ENCODE measurements around the gene RPL18.

DNA sequence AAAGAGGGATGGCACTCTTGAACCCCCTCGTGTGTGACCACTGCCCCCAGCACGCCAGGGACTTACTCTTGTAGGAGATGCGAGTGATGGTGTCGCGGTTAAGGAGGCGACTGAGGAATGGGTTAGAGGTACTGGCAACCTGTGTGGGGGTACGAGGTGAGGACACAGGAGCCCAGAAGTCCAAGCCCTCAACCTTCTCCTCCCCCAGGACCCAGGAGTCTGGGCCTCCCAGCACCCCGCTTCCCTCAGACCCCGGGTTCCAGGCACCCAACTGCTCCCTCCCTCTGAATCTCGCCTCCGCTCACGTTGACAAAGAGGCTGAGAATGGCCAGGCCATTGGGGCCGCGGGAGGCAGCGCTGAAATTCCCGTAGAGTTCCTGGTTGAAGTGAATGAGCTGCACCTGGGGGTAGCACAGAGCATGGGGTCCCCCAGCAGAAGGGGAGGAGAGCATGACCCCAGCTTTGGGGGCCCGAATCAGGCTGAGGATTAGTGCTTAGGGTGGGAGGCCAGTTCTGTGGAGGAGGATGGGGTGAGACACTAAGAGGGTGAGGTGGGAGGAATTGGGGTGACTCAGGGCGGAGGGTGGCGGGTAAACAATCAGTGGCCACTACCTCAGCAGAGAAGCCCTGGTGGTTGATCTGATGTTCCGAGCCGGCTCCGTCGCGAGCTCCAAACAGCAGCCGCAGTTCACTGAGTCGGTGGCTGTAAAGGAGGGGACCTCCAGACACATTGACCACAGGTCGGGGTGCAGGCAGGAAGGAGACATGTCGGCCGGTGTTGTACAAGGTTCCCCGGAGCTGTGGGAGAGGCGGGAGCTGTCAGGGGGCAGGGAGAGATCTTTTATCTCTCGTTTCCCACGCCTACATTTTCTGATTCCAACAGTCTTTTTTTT lies 20.8 kb upstream of the RPL18 start:
- TF ChIP-seq POLR2AphosphoS5 (IDR thresholded peaks at IDR 0.05) = no peak
- TF ChIP-seq POLR2A (IDR thresholded peaks at IDR 0.05) = no peak
- TF ChIP-seq, protein P1, sequence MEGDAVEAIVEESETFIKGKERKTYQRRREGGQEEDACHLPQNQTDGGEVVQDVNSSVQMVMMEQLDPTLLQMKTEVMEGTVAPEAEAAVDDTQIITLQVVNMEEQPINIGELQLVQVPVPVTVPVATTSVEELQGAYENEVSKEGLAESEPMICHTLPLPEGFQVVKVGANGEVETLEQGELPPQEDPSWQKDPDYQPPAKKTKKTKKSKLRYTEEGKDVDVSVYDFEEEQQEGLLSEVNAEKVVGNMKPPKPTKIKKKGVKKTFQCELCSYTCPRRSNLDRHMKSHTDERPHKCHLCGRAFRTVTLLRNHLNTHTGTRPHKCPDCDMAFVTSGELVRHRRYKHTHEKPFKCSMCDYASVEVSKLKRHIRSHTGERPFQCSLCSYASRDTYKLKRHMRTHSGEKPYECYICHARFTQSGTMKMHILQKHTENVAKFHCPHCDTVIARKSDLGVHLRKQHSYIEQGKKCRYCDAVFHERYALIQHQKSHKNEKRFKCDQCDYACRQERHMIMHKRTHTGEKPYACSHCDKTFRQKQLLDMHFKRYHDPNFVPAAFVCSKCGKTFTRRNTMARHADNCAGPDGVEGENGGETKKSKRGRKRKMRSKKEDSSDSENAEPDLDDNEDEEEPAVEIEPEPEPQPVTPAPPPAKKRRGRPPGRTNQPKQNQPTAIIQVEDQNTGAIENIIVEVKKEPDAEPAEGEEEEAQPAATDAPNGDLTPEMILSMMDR (IDR thresholded peaks at IDR 0.05) = no peak
- no peak for TF ChIP-seq EP300 (IDR thresholded peaks at IDR 0.05)
